Gastrocnemius medialis (tissue), 4 donors: ENCODE measurements around the gene PFN1. TPM values are rescaled to one million over a fixed set of nuclear protein-coding genes. Genes with fewer than 3 reads are reported as not detected.

ENCODE experiments used
- ATAC-seq, 2 donors: fragments of 150-250 bp; one replicate each; pipeline ENCODE4 v1.9.1; 2016
- DNase-seq, 2 donors: peaks; one replicate each; pipeline ENCODE4 v3.0.0-alpha.2; 2019
- H3K27ac ChIP-seq, 4 donors: fragments of 200-600 bp; sonication (generic); 1 replicate in 1 of 4; 2 replicates in 3 of 4; pipeline ENCODE4 v1.5.1; 2016 to 2018; ENCODE audit warnings: mild to moderate bottlenecking in 2 of 4, moderate library complexity in 1 of 4
- H3K27me3 ChIP-seq, 3 donors: fragments of 200-600 bp; sonication (generic) in 2 of 3; 1 replicate in 1 of 3; 2 replicates in 2 of 3; pipeline versions ENCODE4 v1.5.1 to v1.6.0; 2016 to 2019; ENCODE audit warnings: mild to moderate bottlenecking in 1 of 3, moderate library complexity in 1 of 3
- H3K36me3 ChIP-seq, 2 donors: fragments of 200-600 bp; sonication (generic) in 1 of 2; one replicate each; pipeline ENCODE4 v1.5.1; 2017 to 2018
- H3K4me1 ChIP-seq, 2 donors: fragments of 200-600 bp; sonication (generic) in 1 of 2; one replicate each; pipeline ENCODE4 v1.5.1; 2016 to 2017; ENCODE audit warnings: mild to moderate bottlenecking in 2 of 2
- H3K4me3 ChIP-seq, 4 donors: fragments of 200-600 bp; sonication (generic) in 3 of 4; 1 replicate in 1 of 4; 2 replicates in 3 of 4; pipeline ENCODE4 v1.5.1; 2016 to 2019; ENCODE audit warnings: mild to moderate bottlenecking in 2 of 4
- H3K9me3 ChIP-seq, 3 donors: fragments of 200-600 bp; sonication (generic) in 2 of 3; 1 replicate in 1 of 3; 2 replicates in 2 of 3; pipeline ENCODE4 v1.5.1; 2016 to 2019
- CTCF ChIP-seq, 5 experiments: fragments of 450-650 bp in 3 of 5; fragments of 200-600 bp in 2 of 5; sonication (generic) in 2 of 5; IDR thresholded peaks in 4 of 5; conservative IDR thresholded peaks in 1 of 5; 1 replicate in 4 of 5; 2 replicates in 1 of 5; pipeline ENCODE4 v1.5.1; 2016 to 2019; ENCODE audit warnings: antibody characterized with exemption in 5 of 5, mild to moderate bottlenecking in 3 of 5, moderate library complexity in 3 of 5
- POLR2A ChIP-seq, 2 donors: fragments of 450-650 bp; IDR thresholded peaks; one replicate each; pipeline ENCODE4 v1.6.1; 2017; ENCODE audit warnings: antibody characterized with exemption in 2 of 2, mild to moderate bottlenecking in 2 of 2, moderate library complexity in 2 of 2
- in situ Hi-C, 4 donors: fragments of 200-750 bp; cut with MboI; loops; one replicate each; pipeline versions ENCODE4 v1.15.0 to v1.8.0; 2017; ENCODE audit warnings: low sequenced_read_pairs in 4 of 4
- intact Hi-C: fragments of 100-400 bp; cut with DNase I; formaldehyde crosslinking; loops from one replicate; pipeline ENCODE4 v1.15.1; 2023; ENCODE audit warnings: low total_unique reads
- total RNA-seq, 4 donors: library from RNA; depleted of rRNA; stranded (reverse); fragments of >200 nt; gene quantifications; one replicate each; pipeline versions ENCODE4 v1.1.0 to v1.2.3, GENCODE V29; 2016

Gene PFN1
- total RNA-seq, 4 donors from 2014 or later = 304 to 750 (median 599) TPM

- H3K27me3 ChIP-seq = peaks cover 0 to 18% (median 4%) of the 10 kb centered on the region in 3 donors
- ATAC-seq = peak; percentile 61 to 79
- H3K4me1 ChIP-seq = peaks cover 0 to 23% of the 10 kb centered on the region in 2 donors
- in situ Hi-C loops = no loop called here
- DNase-seq = peak; percentile 53 to 73
- no peaks in the 10 kb centered on the region for H3K9me3 ChIP-seq
- H3K27ac ChIP-seq = peak within 1 kb of the TSS; percentile 37 to 59 (median 50)
- TF ChIP-seq CTCF (IDR thresholded peaks at IDR 0.05 in 4 of 5, conservative IDR thresholded peaks at IDR 0.05 in 1 of 5) (peak; percentile 58 to 82 (median 74)), POLR2A (IDR thresholded peaks at IDR 0.05) (no peak)
- H3K4me3 ChIP-seq = no peak within 1 kb of the TSS
- intact Hi-C loops = no loop called here
- no peaks in the 10 kb centered on the region for H3K36me3 ChIP-seq
Observed at GRCh38 chr17:4903051-4903818, 45.1 kb downstream of the PFN1 start, which contains the start of gene CHRNE. Gene CHRNE, minus strand, starts transcription at chr17:4903098. Its CDS starts 35 bp downstream, at chr17:4903063.

- intact Hi-C loops (no loop called here), in situ Hi-C loops (no loop called here)
- Histone ChIP-seq H3K27me3 (peaks cover 0 to 18% (median 4%) of the 10 kb centered on the region in 3 donors), H3K36me3 (no peaks in the 10 kb centered on the region), H3K4me1 (peaks cover 0 to 22% of the 10 kb centered on the region in 2 donors), H3K9me3 (no peaks in the 10 kb centered on the region), H3K27ac (peak overlapping the region in 2 of 4 donors; percentile 37 to 59), H3K4me3 (no peak overlapping the region)
- no peak for ATAC-seq
- no peak for DNase-seq
- TF ChIP-seq CTCF (IDR thresholded peaks at IDR 0.05 in 4 of 5, conservative IDR thresholded peaks at IDR 0.05 in 1 of 5) (no peak), POLR2A (IDR thresholded peaks at IDR 0.05) (no peak)
Observed at GRCh38 chr17:4902540-4902939, 45.8 kb downstream of the PFN1 start.

- H3K36me3 ChIP-seq = peaks cover 0 to 6% of the 10 kb centered on the region in 2 donors
- in situ Hi-C loops = no loop called here
- peak overlapping the region in 1 of 4 donors; percentile 38 for H3K4me3 ChIP-seq
- ATAC-seq (peak; percentile 21), DNase-seq (peak in 1 of 2 donors; percentile 35)
- no peaks in the 10 kb centered on the region for H3K9me3 ChIP-seq
- TF ChIP-seq CTCF (IDR thresholded peaks at IDR 0.05 in 4 of 5, conservative IDR thresholded peaks at IDR 0.05 in 1 of 5) (no peak), POLR2A (IDR thresholded peaks at IDR 0.05) (peak in 1 of 2 donors; percentile 56)
- H3K27me3 ChIP-seq = peaks cover 0 to 18% (median 4%) of the 10 kb centered on the region in 3 donors
- peaks cover 0 to 22% of the 10 kb centered on the region in 2 donors for H3K4me1 ChIP-seq
- intact Hi-C loops = no loop called here
- H3K27ac ChIP-seq = peak overlapping the region; percentile 18 to 59 (median 50)
Observed at GRCh38 chr17:4901648-4902344, 46.5 kb downstream of the PFN1 start.

GRCh38 chr17:4901108-4901647 lies 47.2 kb downstream of the PFN1 start:
- Histone ChIP-seq H3K27ac (peak overlapping the region in 3 of 4 donors; percentile 0 to 59 (median 37)), H3K4me1 (peaks cover 0 to 22% of the 10 kb centered on the region in 2 donors), H3K4me3 (peak overlapping the region in 2 of 4 donors; percentile 17 to 38), H3K27me3 (peaks cover 0 to 18% (median 4%) of the 10 kb centered on the region in 3 donors), H3K36me3 (peaks cover 0 to 13% of the 10 kb centered on the region in 2 donors), H3K9me3 (no peaks in the 10 kb centered on the region)
- ATAC-seq (no peak), DNase-seq (no peak)
- TF ChIP-seq CTCF (IDR thresholded peaks at IDR 0.05 in 4 of 5, conservative IDR thresholded peaks at IDR 0.05 in 1 of 5) (no peak), POLR2A (IDR thresholded peaks at IDR 0.05) (no peak)
- in situ Hi-C loops = no loop called here
- intact Hi-C loops = no loop called here
